ENCODE results near the gene RALGAPA2.

RALGAPA2 gene

DNA sequence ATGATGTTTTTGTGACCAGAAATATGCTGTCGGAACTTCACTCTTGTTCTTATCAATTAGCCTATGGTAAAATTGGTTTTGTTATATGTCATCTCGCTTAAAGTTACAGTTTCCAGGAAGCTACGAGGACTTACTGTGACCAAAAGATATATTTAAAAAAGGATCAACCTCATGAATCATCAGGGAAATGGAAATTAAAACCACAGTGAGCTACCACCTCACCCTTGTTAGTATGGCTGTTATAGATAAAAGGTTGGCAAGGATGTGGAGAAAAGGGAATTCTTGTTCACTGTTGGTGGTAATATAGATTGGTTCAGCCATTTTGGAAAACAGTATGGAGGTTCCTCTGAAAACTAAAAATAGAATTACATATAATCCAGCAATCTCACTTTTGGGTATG lies 358.9 kb downstream of the RALGAPA2 start:
- H3K4me3 ChIP-seq (ENCODE audit: low read length in 2 of 2): no peak overlapping the region
- H3K36me3 ChIP-seq (ENCODE audit: control insufficient read depth in 2 of 2, insufficient read depth in 2 of 2, low read length in 2 of 2): no peaks in the 10 kb centered on the region
- no peak overlapping the region for H3K27ac ChIP-seq (ENCODE audit: low read depth in 2 of 2, low read length in 2 of 2)
- H3K9me3 ChIP-seq (ENCODE audit: control insufficient read depth in 2 of 2, low read length in 2 of 2): no peaks in the 10 kb centered on the region
- H3K27me3 ChIP-seq (ENCODE audit: control insufficient read depth in 2 of 2, insufficient read depth in 2 of 2, low read length in 2 of 2): no peaks in the 10 kb centered on the region
- no peaks in the 10 kb centered on the region for H3K4me1 ChIP-seq (ENCODE audit: control insufficient read depth in 2 of 2, insufficient read depth in 2 of 2, low read length in 2 of 2)
- no peak overlapping the region for H3K9ac ChIP-seq (ENCODE audit: low read depth in 1 of 2, low read length in 2 of 2)

DNA sequence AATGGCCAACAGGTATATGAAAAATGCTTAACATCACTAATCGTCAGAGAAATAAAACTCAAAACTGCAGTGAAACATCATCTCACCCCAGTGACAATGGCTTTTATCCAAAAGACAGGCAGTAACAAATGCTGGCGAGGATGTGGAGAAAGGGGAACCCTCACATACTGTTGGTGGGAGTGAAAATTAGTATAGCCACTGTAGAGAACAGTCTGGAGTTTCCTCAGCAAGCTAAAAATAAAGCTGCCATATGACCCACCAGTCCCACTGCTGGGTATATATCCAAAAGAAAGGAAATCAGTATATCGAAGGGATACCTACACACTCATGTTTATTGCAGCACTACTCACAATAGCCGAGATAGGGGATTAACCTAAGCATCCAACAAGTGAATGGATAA lies 368.0 kb downstream of the RALGAPA2 start:
- Histone ChIP-seq H3K27me3 (ENCODE audit: control insufficient read depth in 2 of 2, insufficient read depth in 2 of 2, low read length in 2 of 2) (no peaks in the 10 kb centered on the region), H3K36me3 (ENCODE audit: control insufficient read depth in 2 of 2, insufficient read depth in 2 of 2, low read length in 2 of 2) (no peaks in the 10 kb centered on the region), H3K9me3 (ENCODE audit: control insufficient read depth in 2 of 2, low read length in 2 of 2) (no peaks in the 10 kb centered on the region), H3K27ac (ENCODE audit: low read depth in 2 of 2, low read length in 2 of 2) (no peak overlapping the region), H3K4me3 (ENCODE audit: low read length in 2 of 2) (no peak overlapping the region), H3K9ac (ENCODE audit: low read depth in 1 of 2, low read length in 2 of 2) (no peak overlapping the region), H3K4me1 (ENCODE audit: control insufficient read depth in 2 of 2, insufficient read depth in 2 of 2, low read length in 2 of 2) (no peaks in the 10 kb centered on the region)

DNA sequence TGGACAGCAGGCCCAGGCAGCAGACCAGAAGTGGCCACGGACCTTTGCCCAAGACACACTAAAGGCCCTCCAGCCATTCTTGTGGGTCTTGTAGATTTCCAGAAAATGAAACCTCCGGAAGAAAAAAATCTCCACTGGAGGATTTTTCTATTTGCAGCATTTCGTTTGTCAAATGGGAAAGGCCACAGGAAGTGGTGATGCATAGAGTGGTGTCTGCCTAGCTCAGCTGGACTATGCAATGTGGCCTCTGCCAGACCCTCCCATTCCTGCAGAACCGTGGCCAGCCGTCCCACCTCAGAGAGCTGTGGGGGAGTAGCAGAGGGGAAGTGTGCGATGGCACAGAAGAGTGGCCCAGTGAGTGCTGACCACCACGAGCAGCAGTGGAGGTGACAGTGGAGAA lies 368.5 kb downstream of the RALGAPA2 start:
- H3K9me3 ChIP-seq (ENCODE audit: control insufficient read depth in 2 of 2, low read length in 2 of 2): no peaks in the 10 kb centered on the region
- no peak overlapping the region for H3K9ac ChIP-seq (ENCODE audit: low read depth in 1 of 2, low read length in 2 of 2)
- H3K27ac ChIP-seq (ENCODE audit: low read depth in 2 of 2, low read length in 2 of 2): no peak overlapping the region
- no peaks in the 10 kb centered on the region for H3K27me3 ChIP-seq (ENCODE audit: control insufficient read depth in 2 of 2, insufficient read depth in 2 of 2, low read length in 2 of 2)
- no peak overlapping the region for H3K4me3 ChIP-seq (ENCODE audit: low read length in 2 of 2)
- no peaks in the 10 kb centered on the region for H3K36me3 ChIP-seq (ENCODE audit: control insufficient read depth in 2 of 2, insufficient read depth in 2 of 2, low read length in 2 of 2)
- no peaks in the 10 kb centered on the region for H3K4me1 ChIP-seq (ENCODE audit: control insufficient read depth in 2 of 2, insufficient read depth in 2 of 2, low read length in 2 of 2)
